NCI-H1092 treated with DMSO at 0.1 percent for 48 hours (cell line): ENCODE results near the gene BCAS4.
"Not testable (repeated sequence)": the region's sequence is repeated elsewhere in the genome, so short reads cannot be mapped to it uniquely, and the experiment has no call there.

Experiments
- DNase-seq: peaks from one replicate; lab custom pipeline; 2025; lab: John Stamatoyannopoulos, UW

The BCAS4 gene

DNA sequence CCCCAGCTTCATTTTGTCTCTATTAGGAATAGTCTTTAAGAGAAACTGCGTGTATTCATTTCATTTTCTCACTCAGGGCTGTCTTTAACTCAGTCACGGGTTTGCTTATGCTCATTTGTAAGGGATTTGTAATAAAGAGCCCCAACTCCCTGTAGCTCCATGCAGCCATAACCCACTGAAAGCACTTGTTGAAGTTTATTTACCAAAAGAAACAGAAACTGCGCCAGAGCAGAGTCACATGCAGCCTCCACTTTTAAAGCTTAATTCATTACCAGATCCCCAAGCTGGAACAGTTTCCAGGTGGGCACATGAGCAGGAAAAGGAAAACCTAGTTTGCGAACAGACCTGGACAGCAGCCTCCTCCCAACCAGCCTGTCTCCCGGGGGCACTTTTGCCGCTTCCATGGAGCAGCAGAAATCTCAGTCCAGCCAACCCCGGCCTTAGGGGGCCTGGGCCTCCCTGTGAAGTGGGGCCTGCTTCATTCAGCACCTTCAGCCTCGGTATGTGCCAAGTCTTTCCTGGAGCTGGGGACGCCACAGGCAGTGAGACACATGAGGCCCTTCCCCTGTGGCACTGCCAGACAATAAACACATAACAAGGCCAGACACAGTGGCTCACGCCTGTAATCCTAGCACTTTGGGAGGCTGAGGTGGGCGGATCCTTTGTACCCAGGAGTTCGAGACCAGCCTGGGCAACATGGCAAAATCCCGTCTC, 4.5 kb downstream of the BCAS4 start:
- DNase-seq = no peak

DNA sequence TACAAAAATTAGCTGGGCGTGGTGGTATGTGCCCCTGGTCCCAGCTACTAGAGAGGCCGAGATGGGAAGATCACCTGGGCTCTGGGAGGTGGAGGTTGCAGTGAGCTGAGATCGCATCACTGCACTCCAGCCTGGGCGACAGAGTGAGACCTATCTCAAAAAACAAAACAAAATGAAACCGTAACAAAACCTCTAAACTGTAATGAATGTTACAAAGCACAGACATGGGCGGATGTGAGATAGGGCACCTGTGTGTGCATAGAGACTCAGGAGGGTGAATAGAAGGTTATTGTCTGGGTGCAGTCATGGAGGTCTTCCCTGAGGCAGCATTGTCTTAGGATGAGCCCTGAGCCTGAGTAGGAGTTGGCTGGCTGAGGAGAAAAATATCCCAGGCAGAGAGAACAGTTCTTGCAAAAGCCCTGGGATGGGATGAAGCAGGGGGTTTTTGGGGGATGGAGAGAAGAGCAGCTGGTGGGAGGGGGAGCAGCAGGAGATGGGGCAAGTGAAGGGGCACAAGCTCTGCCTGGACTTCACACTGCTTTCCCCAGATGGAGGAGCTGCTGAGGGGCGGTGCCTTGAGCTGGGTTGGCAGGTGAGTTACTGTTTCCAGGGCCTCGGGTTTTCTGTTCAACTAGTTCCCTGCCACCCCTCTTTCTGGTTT, 5.2 kb downstream of the BCAS4 start:
- no peak for DNase-seq

DNA sequence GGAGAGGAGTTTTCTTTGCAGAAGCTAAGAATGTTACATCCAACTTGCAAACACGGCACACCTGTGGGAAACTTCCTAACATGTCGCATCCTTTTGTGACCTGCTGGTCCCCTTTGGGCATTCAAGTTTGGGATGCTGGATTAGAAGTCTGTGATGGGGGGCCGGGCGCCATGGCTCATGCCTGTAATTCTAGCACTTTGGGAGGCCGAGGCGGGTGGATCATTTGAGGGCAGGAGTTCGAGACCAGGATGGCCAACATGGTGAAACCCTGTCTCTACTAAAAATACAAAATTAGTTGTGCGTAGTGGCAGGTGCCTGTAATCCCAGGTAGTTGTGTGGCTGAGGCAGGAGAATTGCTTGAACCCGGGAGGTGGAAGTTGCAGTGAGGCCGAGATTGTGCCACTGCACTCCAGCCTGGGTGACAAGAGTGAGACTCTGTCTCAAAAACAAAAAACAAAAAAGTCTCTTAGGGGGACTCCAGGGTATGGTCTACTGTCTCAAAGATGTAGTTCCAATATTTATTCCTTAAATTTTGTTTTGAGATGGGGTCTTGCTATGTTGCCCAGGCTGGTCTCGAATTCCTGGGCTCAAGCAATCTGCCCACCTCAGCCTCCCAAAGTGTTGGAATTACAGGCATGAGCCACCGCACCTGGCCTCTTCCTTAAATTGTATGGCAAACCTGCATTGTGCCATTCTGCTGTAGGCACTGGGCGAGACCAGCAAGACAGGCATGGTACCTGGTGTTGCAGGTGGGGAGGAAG, 6.3 kb downstream of the BCAS4 start:
- DNase-seq = not testable (repeated sequence)

DNA sequence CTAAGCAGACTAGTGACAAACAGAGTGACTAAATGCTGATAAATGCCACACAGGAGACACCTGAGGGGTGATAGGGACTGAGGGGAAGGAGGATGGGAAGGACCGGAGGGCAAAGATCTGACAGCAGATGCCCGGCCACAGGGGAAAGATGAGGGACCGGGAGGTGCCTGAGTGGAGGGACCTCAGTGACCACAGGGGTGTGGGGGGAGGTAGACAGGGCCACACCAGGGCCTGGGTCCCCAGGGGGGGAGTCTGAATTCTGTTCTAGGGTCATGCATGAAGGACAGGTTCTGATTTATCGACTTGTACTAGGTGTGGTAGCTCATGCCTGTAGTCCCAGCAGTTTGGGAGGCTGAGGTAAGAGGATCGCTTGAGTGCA, 6.9 kb downstream of the BCAS4 start:
- no peak for DNase-seq

DNA sequence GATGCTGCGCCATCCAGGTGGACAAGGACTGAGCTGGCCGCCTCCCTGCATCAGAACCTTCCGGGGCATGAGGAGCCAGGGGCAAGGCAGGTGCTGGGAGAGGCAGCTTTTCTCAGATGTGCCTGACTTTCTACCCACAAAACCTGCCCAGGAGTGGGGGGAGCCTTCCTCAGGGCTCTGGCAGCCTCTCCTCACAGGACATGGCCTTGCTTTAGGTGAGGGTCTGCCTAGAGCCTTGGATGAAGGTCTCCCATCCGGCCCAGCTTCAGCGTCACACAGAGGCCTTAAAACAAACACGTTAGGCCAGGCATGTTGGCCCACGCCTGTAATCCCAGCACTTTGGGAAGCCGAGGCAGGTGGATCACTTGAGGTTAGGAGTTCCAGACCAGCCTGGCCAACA, 7.4 kb downstream of the BCAS4 start:
- DNase-seq = no peak

DNA sequence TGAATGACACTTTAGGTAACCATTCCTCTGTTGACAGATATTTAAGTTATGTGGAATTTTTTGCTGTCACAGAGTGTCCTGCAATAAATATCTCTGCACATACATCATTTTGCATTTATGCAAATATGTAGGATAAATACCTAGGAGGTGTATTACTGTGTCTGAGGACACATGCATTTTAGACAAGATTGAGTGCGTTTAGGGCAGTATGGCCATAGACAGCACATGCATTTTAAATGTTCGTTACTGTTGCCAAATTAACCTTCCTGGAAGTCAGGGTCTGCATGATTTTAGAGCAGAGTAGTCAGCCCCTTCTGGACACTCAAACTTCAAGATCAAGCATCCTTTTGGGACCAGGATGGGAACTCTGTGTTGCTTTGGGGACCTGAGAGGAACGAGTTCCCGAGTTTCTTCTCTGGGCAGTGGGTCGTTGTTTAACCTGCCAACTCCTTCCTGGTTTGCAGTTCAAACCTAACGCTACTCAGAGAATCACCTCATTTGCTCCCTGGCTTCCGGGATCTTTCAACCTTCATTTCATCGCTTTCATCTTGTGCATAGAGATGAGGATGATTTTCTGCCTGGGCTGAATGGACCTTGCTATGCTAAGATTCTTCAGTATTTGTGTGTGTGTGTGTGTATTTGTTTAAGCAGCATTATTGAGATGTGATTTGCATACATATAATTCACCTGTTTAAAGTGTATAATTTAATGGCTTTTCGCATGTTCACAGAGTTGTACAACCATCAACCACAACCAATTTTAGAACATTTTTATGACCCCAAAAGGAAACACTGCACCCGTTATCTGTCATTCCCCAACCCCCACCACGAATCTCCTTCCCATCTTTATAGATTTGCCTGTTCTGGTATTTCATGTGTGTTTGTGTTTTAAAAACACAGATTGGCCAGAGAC, 9.8 kb downstream of the BCAS4 start:
- DNase-seq = no peak

DNA sequence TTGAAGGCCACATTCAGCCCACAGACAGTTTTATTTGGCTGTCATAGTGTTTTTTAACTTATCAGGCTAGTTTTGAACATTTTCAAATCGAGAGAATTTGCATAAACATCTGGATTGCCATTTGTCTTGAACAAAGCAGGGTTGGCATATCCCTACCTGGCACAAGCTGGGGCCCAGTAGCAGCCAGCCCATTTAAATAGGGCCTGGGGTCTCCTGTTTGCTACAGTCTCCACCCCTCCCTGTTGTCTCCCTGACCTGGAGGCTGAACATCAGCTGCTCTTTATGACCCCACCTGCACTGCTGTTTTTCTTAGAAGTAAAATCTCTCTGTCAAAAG, 10.5 kb downstream of the BCAS4 start:
- no peak for DNase-seq

DNA sequence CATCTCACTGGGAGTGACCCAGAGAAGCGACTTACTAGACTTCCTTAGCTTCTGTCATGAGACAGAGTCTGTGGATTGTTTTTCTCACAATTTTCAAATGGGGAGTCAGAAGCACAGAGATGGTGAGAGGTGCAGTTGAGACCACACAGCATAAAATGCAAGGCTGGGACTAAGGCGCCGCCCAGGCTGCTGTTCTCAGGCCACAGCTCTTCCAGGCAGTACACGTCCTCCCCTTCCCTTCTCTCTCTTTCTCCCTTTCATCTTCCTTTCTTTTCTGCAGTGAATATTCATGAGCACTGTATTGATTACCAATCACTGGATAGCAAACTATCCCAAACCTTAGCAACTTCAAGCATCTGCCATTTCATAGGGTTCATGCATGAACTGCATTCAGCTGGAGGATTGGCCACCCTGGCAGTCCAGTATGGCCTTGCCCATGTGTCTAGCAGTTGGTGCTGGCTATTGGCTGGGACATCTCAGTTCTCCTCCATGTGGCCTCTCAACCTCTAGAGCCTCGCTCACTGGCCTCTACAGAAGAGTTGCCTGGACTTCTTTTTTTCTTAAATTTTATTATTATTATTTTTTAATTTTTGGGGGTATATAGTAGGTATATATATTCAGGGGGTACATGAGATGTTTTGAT, 11.4 kb downstream of the BCAS4 start:
- no peak for DNase-seq

DNA sequence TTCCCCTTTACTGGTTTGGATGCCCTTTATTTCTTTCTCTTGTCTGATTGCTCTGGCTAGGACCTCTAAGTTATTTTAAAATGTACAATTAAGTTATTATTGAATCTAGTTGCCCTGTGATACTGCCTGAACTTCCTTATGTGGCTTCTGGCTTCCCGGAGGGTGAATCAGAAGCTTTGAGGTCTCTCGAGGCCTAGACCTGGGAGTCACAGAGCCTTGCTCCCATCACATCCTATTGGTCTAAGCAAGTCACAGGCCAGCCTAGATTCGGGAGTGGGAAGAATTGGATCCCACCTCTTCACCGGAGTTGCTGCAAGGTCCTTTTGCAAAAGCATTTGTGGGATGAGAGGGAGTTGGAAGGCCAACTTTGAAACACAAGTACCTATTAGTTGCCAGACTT, 15.2 kb downstream of the BCAS4 start:
- no peak for DNase-seq

DNA sequence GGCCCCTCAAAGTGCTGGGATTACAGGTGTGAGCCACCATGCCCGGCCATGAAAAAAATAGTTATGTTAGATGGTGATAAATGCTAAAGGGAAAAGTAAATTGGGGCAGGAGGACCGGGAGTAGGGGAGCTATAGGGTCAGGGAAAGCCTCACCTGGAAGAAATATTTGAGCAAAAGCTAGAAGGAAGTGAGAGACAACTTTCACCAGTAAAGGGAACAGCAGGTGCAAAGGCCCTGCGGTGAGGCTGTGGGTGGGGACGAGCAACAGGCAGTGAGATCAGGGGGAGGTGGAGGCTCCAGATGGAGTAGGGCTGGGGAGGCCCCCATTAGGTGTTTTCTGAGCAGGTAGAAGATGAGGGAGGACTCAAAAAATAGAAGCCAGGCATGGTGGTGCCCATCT, 16.0 kb downstream of the BCAS4 start:
- no peak for DNase-seq

DNA sequence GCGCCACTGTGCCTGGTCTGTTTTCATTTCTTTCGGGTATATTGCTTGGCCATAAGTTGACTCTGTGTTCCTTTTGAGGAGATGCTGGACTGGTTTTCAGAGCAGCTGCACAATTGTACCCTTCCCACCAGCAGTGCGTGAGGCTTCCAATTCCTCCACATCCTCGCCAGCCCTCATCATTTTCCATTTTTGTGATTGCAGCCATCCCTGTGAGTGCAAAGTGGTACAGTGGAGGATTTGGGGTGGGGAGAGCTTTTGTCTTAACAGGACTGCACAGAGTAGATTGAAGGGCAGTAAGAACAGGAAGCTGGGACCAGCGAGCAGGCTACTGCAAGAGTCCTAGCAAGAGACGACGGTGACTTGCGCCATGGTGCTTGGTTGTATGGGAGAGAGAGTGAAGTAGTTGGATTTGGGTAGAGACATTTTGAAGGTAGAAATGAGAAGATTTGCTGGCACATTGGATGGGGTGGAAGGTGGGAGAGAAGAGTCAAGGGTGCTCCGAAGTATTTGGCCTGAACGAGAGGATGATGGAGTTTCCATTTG, 18.3 kb downstream of the BCAS4 start:
- no peak for DNase-seq

DNA sequence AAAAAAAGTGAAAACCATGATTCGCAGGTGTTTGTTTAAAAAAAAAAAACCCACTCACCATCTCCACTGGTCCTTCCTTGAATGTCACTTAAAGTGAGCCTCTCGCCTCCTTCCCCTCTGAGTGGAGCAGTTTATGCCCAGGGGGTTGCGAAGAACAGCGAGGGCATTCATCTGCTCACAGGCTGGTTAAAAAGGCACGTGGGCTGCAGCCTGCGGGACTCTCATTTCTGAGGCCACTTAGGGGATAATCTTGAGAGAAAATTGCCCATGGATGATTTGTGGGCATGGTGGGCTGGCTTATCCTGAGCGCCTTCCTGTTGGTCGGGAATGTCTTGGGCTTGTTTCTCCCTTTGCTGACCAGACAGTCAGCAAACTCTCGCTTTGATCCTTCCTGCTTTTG, 18.9 kb downstream of the BCAS4 start:
- no peak for DNase-seq

DNA sequence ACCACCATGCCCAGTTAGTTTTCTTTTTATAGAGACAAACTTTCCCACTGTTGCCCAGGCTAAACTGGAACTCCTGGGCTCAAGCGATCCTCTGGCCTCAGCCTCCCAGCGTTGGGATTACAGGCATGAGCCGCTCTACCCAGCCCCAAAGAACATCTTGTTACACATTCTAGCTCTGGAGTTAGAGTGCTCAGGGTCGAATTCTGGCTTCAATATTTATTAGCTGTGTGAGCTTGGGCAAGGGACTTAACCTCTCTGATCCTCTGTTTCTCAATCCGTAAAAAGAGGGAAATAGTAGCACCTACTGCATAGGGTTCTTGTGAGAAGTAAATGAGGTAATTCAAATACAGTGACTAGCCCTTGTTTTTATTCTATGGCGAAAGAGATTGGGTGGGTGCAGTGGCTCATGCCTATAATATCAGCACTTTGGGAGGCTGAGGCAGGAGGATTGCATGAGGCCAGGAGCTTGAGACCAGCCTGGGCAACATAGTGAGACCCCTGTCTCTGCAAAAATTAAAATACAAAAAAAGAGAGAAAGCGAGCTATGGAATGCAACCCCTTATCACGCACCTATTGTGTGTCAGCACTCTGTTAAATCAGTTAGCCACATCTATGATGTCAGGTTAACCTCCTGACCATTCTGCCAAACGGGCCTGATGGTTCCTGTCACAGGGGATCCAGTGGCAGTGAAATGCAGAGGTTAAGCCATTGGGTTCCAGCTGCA, 19.7 kb downstream of the BCAS4 start:
- DNase-seq = no peak

DNA sequence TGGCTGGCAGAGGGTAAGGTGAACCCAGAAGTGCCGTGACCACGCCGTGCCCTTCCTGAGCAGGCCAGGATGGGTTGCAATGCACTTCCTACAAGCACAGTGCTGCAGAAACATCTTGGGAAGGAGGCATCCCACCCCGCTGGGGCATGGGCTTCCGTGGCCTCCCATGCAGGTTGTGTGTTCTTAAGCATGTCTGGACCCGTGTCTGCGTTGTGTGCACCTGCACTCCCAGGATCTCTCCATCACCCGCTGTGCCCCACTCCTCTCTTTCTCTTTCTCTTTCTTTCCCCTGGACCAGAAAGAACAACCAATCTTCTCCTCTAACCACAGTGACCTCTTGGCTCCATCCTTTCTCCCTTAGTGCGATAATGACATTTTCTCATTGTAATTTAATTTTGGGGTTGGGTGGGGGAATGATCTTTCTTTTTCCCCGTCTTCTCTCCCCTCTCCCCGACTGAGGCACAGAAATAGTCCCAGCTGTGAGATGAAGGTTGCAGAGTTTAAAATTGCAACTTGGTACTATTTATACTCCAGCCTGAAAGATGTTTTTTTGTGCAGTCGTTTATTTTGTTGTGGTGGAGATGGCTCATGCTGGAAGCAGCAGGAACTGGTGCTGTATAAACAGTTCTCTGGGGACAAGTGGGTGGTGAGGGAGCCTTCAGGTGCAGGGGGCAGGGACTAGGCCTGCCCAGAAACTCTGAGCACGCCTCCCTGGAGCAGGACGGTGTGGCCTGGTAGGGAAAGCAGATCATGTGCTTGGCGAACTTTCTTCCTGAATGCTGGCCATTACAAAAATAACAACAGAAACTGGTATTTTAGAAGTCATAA, 20.5 kb downstream of the BCAS4 start:
- DNase-seq = no peak

DNA sequence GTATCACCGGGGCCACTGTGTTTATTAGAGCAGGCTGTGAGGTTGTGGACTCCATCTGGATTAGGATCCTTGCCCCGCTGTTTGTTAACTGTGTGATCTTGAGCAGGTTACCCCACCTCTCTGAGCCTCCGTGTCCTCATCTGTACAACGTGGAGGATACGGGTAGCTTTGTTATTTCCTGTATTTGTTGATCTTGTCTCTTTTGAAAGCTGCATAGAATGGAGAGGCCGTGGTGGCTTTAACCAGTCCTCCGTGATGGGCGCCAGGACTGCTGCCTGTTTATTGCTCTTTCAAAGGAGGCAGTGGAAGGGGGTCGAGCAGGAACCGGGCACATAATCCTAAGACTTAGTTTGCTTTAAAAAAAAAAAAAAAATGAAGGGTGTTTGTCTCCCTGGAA, 22.9 kb downstream of the BCAS4 start:
- DNase-seq = no peak

DNA sequence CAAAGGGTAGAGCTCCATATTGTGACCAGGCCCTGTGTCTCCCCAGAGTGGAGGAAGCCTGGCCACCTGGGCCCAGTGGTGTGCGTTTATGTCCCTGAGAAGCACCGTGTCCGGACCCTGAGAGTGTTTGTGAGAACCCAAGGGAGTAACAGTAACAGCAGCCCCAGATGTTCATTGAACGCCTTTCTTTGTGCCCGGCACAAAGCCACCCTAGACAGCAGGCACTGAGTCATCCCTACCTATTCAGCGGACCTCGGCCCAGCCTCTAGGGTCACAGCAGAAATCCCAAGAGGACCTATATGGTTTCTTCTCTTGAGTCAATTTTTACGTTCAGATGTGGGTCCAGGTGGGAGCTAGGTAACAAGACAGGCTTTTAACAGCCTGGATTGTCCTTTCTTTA, 24.5 kb downstream of the BCAS4 start:
- no peak for DNase-seq

DNA sequence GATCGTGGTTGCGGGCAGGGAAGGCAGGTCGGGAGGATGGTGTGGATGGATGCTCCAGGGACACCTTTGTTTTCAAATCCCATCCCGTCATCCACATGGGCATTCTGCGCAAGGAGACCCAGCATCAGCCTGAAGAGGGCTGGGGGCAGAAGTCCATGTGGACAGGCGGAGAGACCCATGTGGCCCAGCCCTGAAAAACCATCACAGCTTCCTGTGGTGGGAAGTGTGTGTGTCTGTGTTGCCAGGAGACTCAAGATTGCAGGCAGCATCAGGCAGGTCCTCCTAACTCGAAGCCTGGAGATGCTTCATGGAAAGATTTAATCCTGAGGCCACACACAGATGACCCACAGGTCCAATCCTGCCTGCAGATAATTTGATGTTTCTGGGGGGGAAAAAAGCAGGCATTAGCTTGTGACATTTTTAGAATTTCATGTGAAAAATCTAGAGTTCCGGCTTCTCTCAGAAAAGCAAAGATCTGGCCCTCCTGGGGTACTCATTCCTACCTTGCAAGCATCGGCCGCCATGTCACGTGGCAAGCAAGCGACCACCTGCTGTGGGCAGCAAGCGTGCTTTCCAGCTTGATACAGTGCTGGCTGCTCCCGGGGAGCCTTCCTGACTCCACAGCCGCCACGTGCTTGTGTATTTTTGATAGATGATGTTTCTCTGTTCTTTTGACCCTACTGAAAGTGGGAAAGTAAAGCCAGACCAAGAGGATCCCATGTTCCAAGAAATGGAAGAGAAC, 25.8 kb downstream of the BCAS4 start:
- no peak for DNase-seq

DNA sequence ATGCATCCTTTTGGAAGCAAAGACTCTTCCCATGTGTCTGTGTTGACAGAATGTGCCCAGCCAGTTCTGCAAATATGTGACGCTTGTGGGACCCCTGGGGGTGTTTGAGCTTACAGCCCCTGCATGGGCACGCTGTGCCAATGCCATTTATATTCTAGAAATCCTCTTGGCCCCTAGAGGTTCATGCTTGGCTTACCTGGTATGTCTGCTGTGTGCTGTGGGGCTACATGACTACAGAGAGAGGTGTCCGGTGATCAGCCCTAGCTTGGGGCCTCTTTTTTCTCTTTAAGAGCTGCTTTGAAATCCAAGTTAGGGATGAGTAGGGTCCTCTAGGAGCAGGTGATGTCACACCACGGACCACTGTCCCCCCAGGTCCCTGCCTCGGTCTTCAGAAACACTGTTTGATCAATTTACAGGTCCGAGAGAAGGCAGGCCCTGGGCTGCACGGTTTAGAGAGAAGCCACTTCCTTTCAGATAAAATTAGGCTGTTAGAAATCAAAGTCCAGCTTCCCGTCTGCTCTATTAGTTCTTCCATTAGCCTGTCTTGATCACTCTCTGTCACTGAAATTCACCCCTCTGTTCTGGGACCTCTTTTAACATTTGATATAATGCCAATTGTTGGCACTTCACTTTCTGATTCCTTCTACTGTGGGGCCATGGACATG, 26.5 kb downstream of the BCAS4 start:
- DNase-seq = no peak

DNA sequence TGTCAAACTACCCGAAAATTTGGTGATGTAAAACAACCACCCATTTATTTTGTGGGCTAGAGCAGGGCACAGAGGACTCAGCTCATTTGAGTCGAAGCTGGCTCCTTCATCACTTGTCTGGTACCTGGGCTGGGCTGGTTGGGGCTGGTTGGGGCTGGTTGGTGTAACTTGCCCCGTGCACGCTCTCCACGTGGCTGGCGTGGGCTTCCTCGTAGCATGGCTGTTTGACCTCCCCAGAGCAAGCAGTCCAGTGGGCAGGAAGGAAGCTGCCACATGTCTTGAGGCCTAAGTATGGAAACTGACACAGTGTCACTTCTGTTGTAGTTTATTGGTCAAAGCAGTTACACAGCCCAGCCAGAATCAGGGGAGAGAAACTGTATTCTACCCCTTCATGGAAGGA, 27.1 kb downstream of the BCAS4 start:
- no peak for DNase-seq
